Neural crest cell (in vitro differentiated cells): ENCODE data around the gene EXT2. TPM values are rescaled to one million over a fixed set of nuclear protein-coding genes. Genes with fewer than 3 reads are reported as not detected.

Experiments used
- DNase-seq: peaks from one replicate; pipeline ENCODE4 v3.0.0; 2021; ENCODE audit warnings: low read depth, mixed read lengths, low spot score
- H3K27ac Mint-ChIP-seq: one replicate; pipeline ENCODE4 v1.8.0; 2021; ENCODE audit warnings: mild to moderate bottlenecking, mixed read lengths; ENCODE audit not compliant: unreplicated experiment
- H3K27me3 Mint-ChIP-seq: 2 replicates; pipeline ENCODE4 v1.8.0; 2021; ENCODE audit warnings: low read depth, mild to moderate bottlenecking, mixed read lengths
- H3K36me3 Mint-ChIP-seq: 2 replicates; pipeline ENCODE4 v1.8.0; 2021; ENCODE audit warnings: low read depth, mild to moderate bottlenecking, mixed read lengths
- H3K4me1 Mint-ChIP-seq: 2 replicates; pipeline ENCODE4 v1.8.0; 2021; ENCODE audit warnings: mixed read lengths
- H3K4me3 Mint-ChIP-seq: one replicate; pipeline ENCODE4 v1.8.0; 2021; ENCODE audit warnings: mild to moderate bottlenecking, mixed read lengths
- H3K9me3 Mint-ChIP-seq: 2 replicates; pipeline ENCODE4 v1.8.0; 2021; ENCODE audit warnings: mixed read lengths
- long read RNA-seq: library from polyadenylated mRNA; unstranded; transcript quantifications from one replicate; pipeline ENCODE4 v2.0.0, GENCODE V29; 2020
- total RNA-seq: library from RNA; stranded (reverse); gene quantifications from 2 replicates; pipeline ENCODE4 v1.2.1, GENCODE V29; 2021
- TF ChIP-seq, protein P1 (sequence below): fragments of 200-600 bp; sonication (generic); conservative IDR thresholded peaks from 2 replicates; pipeline ENCODE4 v1.5.0; 2021; ENCODE audit warnings: antibody characterized with exemption, mild to moderate bottlenecking

Gene EXT2
- total RNA-seq: 54.9 and 56.6 TPM in 2 replicates
- long read RNA-seq, transcript EXT2-210 (14 exons, 3,136 nt): major isoform, 187 of 248 reads
- long read RNA-seq, partial matches to known transcripts: 36 of 248 reads
- long read RNA-seq, other reads (novel, unspliced or antisense): 24 of 248 reads

DNA sequence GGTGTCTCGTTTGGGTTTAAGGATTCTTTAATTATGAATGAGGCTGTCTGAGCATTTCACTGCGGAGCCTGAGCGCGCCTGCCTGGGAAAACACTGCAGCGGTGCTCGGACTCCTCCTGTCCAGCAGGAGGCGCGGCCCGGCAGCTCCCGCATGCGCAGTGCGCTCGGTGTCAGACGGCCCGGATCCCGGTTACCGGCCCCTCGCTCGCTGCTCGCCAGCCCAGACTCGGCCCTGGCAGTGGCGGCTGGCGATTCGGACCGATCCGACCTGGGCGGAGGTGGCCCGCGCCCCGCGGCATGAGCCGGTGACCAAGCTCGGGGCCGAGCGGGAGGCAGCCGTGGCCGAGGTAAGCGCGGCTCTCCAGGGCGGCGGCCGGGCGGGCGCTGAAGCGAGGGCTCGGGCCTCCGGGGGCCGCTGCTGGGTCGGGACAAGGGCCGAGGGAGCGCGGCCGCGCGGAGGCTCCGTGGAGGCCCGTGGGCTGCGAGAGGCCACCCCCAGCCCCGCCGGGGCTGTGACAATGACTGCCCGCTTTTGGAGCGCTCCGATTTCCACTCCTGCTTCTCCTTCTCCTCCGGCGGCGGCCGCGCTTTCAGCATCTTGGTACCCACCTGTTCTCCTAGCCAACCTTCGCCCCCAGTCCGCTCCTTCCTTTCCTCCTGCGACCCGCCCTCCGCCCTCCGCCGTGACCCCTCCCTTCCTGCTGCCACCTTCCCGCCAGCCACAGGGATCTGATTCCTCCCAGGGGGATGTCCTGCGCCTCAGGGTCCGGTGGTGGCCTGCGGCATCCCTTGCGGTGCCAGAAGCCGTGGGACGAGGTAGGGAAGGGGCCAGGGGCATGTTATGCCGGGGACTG lies at the start of gene EXT2:
EXT2 (plus strand) TSS at position 173 of the 854 bp plus-strand sequence. CDS start 12,035 bp downstream, outside the sequence.
- Mint-ChIP-seq H3K27ac (no peak within 1 kb of the TSS), H3K36me3 (peaks cover 8% of the 10 kb centered on the region), H3K4me1 (peaks cover 19% of the 10 kb centered on the region), H3K27me3 (peaks cover 13% of the 10 kb centered on the region), H3K4me3 (peak within 1 kb of the TSS; percentile 93), H3K9me3 (no peaks in the 10 kb centered on the region)
- peak; percentile 82 for DNase-seq
- TF ChIP-seq, protein P1, sequence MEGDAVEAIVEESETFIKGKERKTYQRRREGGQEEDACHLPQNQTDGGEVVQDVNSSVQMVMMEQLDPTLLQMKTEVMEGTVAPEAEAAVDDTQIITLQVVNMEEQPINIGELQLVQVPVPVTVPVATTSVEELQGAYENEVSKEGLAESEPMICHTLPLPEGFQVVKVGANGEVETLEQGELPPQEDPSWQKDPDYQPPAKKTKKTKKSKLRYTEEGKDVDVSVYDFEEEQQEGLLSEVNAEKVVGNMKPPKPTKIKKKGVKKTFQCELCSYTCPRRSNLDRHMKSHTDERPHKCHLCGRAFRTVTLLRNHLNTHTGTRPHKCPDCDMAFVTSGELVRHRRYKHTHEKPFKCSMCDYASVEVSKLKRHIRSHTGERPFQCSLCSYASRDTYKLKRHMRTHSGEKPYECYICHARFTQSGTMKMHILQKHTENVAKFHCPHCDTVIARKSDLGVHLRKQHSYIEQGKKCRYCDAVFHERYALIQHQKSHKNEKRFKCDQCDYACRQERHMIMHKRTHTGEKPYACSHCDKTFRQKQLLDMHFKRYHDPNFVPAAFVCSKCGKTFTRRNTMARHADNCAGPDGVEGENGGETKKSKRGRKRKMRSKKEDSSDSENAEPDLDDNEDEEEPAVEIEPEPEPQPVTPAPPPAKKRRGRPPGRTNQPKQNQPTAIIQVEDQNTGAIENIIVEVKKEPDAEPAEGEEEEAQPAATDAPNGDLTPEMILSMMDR: peak; percentile 89

DNA sequence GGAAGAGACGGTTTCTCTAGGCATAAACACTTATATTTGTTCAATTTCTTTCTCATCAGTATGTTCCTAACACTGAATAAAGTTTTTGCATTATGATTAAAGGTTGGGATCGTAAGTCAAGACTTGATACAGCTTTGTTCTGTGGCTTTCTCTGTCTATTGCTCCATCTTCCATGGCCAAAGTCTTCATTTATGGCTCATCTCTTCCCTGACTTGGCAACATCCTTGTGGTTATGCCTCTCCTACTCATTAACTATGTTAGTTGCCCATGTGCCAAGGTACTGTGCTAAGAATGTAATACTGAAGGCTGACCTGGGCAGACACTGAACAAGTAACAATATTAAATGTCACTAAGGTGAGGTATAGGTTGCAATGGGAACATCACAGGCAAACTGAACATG lies 49.3 kb upstream of the EXT2 start:
- TF ChIP-seq, protein P1: no peak
- Mint-ChIP-seq H3K4me1 (no peaks in the 10 kb centered on the region), H3K36me3 (no peaks in the 10 kb centered on the region), H3K9me3 (peaks cover 5% of the 10 kb centered on the region), H3K27me3 (peaks cover 9% of the 10 kb centered on the region), H3K27ac (no peak overlapping the region), H3K4me3 (no peak overlapping the region)
- DNase-seq: no peak

DNA sequence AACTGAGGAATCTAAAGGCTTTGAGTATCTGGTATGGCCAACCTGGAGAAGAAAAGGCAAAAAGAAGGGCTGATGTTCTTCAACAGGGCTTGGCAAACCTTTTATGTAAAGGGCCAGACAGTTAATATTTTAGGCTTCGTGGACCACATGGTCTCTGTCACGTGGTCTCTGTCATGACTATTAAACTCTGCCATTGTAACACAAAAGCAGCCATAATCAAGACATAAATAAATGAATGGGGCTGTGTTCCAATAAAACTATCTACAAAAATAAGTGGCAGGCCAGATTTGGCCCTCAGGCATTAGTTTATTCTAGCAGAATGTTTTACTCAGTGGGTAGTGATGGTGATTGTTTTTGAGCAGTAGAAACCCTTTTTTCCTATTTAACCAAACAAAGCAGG lies 48.2 kb upstream of the EXT2 start:
- Mint-ChIP-seq H3K27me3 (peaks cover 9% of the 10 kb centered on the region), H3K4me1 (no peaks in the 10 kb centered on the region), H3K27ac (no peak overlapping the region), H3K9me3 (peaks cover 3% of the 10 kb centered on the region), H3K36me3 (no peaks in the 10 kb centered on the region), H3K4me3 (no peak overlapping the region)
- TF ChIP-seq, protein P1: no peak
- DNase-seq: no peak

DNA sequence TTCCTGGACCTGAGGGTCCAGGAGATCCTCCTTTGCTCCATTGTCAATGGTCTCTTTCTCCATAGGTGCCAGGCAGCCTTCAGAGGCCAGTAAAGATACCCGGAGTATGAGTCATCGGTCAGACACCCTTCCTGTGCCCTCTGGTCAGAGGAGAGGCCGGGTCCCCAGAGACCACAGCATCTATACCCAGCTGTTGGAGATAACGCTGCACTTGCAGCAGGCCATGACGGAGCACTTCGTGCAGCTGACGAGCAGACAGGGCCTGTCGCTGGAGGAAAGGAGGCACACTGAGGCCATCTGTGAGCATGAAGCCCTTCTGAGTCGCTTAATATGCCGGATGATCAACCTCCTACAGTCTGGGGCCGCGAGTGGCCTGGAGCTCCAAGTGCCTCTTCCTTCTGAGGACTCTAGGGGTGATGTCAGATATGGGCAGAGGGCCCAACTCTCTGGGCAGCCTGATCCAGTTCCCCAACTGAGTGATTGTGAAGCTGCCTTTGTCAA lies 47.5 kb upstream of the EXT2 start, which contains the start of gene ACCSL:
ACCSL (plus strand) TSS at position 51 of the 501 bp plus-strand sequence; CDS start at position 107, 56 bp downstream.
- Mint-ChIP-seq H3K9me3 (peaks cover 3% of the 10 kb centered on the region), H3K36me3 (no peaks in the 10 kb centered on the region), H3K4me3 (no peak within 1 kb of the TSS), H3K27ac (peak within 1 kb of the TSS; percentile 83), H3K4me1 (no peaks in the 10 kb centered on the region), H3K27me3 (peaks cover 7% of the 10 kb centered on the region)
- TF ChIP-seq, protein P1: no peak
- DNase-seq: no peak

DNA sequence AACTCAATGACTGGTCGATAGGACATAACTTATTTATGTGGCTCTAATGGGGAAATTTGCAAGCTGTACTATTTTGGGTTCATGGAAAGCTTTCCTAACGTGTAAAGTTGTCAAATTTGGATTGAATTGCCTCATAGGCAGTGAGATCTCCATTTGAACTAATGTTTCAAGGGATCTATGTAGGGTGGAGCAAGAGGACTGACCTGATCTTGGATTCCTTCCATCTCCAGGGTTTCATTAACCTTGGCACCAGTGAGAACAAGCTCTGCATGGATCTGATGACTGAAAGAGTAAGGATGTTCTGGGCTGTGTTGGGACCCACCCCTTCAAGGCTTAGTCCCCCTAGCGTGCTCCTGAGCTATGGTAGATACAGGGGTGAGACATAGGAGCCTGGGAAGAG lies 45.6 kb upstream of the EXT2 start:
- peak overlapping the region; percentile 35 for H3K27ac Mint-ChIP-seq
- peaks cover 3% of the 10 kb centered on the region for H3K9me3 Mint-ChIP-seq
- H3K36me3 Mint-ChIP-seq: no peaks in the 10 kb centered on the region
- H3K4me1 Mint-ChIP-seq: no peaks in the 10 kb centered on the region
- TF ChIP-seq, protein P1: no peak
- H3K4me3 Mint-ChIP-seq: no peak overlapping the region
- peaks cover 7% of the 10 kb centered on the region for H3K27me3 Mint-ChIP-seq
- DNase-seq: no peak
